Brain microvascular endothelial cell (primary cell): Measurements from ENCODE around the gene IER5.

Source experiments
- DNase-seq: peaks from one replicate; pipeline ENCODE4 v3.0.0-alpha.2; 2020
- H3K27ac ChIP-seq: fragments of 250-450 bp; sonication (Bioruptor Pico); 2 replicates; pipeline ENCODE4 v1.5.1; 2020; ENCODE audit warnings: mild to moderate bottlenecking, moderate library complexity
- H3K27me3 ChIP-seq: fragments of 250-450 bp; sonication (Bioruptor Pico); replicated peaks from 2 replicates; pipeline ENCODE4 v1.5.1; 2020; ENCODE audit warnings: mild to moderate bottlenecking
- H3K36me3 ChIP-seq: fragments of 250-450 bp; sonication (Bioruptor Pico); replicated peaks from 2 replicates; pipeline ENCODE4 v1.5.1; 2020; ENCODE audit warnings: mild to moderate bottlenecking
- H3K4me3 ChIP-seq: 2 replicates; pipeline ENCODE4 v1.5.1; 2011; ENCODE audit warnings: low read depth, mild to moderate bottlenecking, control low read depth, low read length, moderate library complexity
- in situ Hi-C: cut with HindIII; loops from 2 replicates; pipeline ENCODE4 v1.10.0; 2017; ENCODE audit warnings: low sequenced_read_pairs, low pct_ligation_motif_present
- TF ChIP-seq, protein P1 (sequence below): IDR thresholded peaks from 2 replicates; pipeline ENCODE4 v1.5.1; 2011; ENCODE audit warnings: low read depth, mild to moderate bottlenecking, moderate library complexity, low read length, control low read depth, inconsistent platforms; ENCODE audit errors: missing control alignments

IER5 gene

GRCh38 chr1:181092056-181092455 lies 3.6 kb downstream of the IER5 start:
- no peak for DNase-seq
- H3K36me3 ChIP-seq: no peaks in the 10 kb centered on the region
- TF ChIP-seq, protein P1, sequence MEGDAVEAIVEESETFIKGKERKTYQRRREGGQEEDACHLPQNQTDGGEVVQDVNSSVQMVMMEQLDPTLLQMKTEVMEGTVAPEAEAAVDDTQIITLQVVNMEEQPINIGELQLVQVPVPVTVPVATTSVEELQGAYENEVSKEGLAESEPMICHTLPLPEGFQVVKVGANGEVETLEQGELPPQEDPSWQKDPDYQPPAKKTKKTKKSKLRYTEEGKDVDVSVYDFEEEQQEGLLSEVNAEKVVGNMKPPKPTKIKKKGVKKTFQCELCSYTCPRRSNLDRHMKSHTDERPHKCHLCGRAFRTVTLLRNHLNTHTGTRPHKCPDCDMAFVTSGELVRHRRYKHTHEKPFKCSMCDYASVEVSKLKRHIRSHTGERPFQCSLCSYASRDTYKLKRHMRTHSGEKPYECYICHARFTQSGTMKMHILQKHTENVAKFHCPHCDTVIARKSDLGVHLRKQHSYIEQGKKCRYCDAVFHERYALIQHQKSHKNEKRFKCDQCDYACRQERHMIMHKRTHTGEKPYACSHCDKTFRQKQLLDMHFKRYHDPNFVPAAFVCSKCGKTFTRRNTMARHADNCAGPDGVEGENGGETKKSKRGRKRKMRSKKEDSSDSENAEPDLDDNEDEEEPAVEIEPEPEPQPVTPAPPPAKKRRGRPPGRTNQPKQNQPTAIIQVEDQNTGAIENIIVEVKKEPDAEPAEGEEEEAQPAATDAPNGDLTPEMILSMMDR: no peak
- no peak overlapping the region for H3K4me3 ChIP-seq
- in situ Hi-C loops: no loop called here
- H3K27me3 ChIP-seq: no peaks in the 10 kb centered on the region
- no peak overlapping the region for H3K27ac ChIP-seq

- H3K36me3 ChIP-seq: no peaks in the 10 kb centered on the region
- in situ Hi-C loops: no loop called here
- no peak for DNase-seq
- TF ChIP-seq, protein P1: no peak
- H3K27ac ChIP-seq: no peak overlapping the region
- no peak overlapping the region for H3K4me3 ChIP-seq
- H3K27me3 ChIP-seq: no peaks in the 10 kb centered on the region
Observed at GRCh38 chr1:181092883-181093458, 4.5 kb downstream of the IER5 start.

DNA sequence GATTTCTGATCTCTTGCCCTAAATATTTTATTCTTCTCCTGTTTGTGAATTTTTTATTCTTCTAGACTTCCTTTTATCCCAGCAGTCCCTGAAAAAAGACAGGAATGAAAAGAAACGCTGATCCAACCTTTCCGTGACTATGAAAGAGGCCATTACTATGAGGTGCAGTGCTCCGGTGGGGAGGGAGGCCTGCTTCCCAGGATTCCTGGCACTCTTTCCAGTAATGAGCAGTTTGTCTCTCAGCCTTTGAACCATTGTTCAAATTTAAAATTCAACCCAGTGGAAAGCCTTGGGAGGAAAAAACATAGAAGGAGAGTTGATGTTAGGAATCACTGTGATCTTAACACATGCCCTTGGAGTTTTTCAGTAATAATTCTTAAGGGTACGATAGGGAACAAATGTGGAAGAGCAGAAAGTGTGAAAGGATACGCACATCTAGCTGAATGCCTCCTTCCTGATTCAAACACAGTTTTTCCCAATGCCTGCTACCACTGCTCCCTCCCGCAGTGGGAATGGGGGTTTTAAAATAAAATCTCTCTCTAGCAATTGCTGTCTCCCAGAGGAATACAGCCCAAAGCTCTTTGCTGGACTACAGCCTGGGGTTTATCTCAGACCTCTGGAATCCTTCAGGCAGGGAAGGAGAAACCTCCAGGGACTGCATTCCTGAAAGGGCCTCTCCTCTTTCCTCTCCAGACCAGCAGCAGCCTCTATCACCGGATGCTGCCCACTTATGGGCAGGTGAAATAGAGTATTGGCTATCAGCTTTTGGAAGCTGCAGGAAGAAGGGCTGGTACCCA lies 6.1 kb downstream of the IER5 start:
- Histone ChIP-seq H3K4me3 (no peak overlapping the region), H3K27ac (peak overlapping the region; percentile 15), H3K36me3 (no peaks in the 10 kb centered on the region), H3K27me3 (no peaks in the 10 kb centered on the region)
- DNase-seq: peak; percentile 88
- in situ Hi-C loops: no loop called here
- TF ChIP-seq, protein P1: no peak

DNA sequence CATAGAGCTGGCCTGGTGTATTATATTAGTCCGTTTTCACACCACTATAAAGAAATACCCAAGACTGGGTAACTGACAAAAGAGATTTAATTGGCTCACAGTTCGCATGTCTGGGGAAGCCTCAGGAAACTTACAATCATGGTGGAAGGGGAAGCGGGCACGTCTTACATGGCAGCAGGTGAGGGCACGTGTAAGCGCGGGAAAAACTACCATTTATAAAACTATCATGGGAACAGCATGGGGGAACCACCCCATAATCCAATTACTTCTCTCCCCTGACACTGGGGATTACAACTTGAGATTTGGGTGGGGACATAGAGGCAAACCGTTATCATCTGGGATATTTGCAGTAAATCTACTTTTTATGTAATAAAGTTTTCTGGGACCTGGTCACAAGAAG lies 6.8 kb downstream of the IER5 start:
- no peaks in the 10 kb centered on the region for H3K36me3 ChIP-seq
- in situ Hi-C loops: no loop called here
- H3K27me3 ChIP-seq: no peaks in the 10 kb centered on the region
- H3K27ac ChIP-seq: no peak overlapping the region
- no peak overlapping the region for H3K4me3 ChIP-seq
- DNase-seq: no peak
- TF ChIP-seq, protein P1: no peak

- H3K4me3 ChIP-seq: no peak overlapping the region
- no peak for DNase-seq
- no peaks in the 10 kb centered on the region for H3K27me3 ChIP-seq
- in situ Hi-C loops: no loop called here
- TF ChIP-seq, protein P1: no peak
- H3K27ac ChIP-seq: peak overlapping the region; percentile 71
- no peaks in the 10 kb centered on the region for H3K36me3 ChIP-seq
Observed at GRCh38 chr1:181095763-181096184, 7.3 kb downstream of the IER5 start.
